RCC 7860 (cell line): ENCODE results near the gene LIPC.

Source experiments
- DNase-seq: peaks from one replicate; pipeline ENCODE4 v3.0.0-alpha.2; 2015; ENCODE audit warnings: low spot score
- FAIRE-seq: peaks from 2 replicates; lab custom pipeline; 2012; peaks lifted over from hg19 to GRCh38; lab: Jason Lieb, UNC

Gene LIPC

DNA sequence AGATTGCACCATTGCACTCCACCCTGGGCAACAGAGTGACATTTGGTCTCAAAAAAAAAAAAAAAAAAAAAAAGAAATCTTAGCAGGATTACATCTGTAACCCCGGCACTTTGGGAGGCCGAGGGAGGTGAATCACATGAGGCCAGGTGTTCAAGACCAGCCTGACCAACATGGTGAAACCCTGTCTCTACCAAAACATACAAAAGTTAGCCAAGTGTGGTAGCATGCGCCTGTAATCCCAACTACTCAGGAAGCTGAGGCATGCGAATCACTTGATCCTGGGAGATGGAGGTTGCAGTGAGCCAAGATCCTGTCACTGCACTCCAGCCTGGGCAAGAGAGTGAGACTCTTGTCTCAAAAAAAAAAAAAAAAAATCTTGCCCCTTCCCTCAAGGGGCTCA, 40.4 kb downstream of the LIPC start:
- no peak for FAIRE-seq
- DNase-seq: peak; percentile 52

DNA sequence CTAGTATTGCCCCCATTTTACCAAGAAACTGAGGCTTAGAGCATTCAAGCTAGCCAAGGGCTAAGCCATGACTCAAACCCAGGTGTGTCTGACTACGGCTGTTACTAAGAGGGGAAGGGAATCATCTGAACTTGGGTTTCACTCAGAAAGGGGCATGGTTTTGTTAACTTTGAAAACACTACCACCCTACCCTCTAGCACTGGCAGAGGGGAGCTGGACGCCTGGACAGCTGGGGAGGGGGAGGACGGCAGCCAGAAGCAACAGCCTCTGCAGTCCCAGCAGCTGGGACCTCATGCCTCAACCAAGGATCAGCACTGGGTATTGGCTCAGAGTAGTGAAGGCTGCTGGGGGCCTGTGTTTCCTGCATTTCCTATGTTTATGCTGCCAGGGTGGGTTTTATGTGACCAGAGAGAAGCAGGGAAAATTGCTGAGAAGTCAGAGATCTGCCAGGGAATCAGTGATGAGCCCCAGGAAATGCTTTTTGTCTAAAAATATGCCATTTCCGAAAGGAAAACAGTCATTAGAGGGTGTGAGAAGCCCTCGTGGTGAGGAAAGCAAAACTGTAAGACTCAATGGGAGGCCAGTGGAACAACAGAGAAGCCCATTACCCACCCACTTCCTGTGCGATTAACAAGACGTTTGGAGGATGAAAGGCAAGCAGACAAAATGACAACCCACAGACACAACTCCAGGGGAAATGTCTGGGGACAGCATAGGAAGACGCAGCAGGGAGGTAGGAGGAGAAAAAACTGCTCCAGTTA, 41.2 kb downstream of the LIPC start:
- FAIRE-seq (no peak), DNase-seq (peak; percentile 51)

DNA sequence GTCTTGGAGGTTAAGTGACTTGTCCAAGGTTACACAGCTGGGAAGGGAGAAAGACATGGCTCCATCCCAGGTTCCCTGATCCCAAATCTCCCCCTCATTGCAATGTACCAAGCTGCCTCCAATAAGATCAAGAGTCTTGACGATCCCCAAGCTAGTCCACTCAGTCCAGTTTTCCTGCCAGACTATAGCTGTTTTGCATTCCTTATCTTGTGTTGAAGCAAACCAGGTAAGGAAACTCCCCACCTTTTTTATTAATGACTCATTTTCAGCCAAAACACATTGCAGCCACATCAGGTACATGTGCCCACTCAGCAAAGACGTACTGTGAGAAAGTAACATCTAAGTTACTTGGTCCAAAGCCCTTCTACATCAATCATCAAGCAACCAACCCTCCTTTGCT, 41.9 kb downstream of the LIPC start:
- peak; percentile 88 for FAIRE-seq
- peak; percentile 89 for DNase-seq

DNA sequence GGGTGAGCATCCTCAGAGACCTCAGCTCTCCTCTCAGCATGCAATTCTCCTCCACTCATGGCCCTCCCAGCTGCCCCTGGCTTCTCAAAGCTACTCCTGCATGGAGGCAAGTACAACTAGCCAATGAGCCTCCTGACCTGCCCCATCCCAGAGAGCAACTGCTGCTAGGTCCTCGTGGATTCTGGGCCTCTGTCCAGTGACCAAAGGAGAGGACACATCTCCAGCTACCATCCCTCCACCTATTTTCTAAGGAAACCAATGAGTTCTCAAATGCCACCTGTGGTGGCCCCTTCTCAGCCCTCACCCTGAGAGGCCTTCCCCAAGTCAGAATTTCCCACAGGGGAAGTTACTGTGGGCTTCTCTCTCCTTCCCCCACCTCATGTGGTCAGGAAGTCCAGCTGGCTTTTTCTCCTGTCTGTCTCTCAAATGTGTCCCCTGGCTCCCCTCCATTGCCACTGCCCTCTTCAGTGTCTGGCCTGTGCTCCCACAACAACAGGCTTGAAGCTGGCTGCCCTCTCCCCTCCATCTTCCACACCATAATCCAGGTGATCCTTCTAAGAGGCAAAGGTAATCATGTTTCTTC, 43.0 kb downstream of the LIPC start:
- FAIRE-seq (no peak), DNase-seq (no peak)

DNA sequence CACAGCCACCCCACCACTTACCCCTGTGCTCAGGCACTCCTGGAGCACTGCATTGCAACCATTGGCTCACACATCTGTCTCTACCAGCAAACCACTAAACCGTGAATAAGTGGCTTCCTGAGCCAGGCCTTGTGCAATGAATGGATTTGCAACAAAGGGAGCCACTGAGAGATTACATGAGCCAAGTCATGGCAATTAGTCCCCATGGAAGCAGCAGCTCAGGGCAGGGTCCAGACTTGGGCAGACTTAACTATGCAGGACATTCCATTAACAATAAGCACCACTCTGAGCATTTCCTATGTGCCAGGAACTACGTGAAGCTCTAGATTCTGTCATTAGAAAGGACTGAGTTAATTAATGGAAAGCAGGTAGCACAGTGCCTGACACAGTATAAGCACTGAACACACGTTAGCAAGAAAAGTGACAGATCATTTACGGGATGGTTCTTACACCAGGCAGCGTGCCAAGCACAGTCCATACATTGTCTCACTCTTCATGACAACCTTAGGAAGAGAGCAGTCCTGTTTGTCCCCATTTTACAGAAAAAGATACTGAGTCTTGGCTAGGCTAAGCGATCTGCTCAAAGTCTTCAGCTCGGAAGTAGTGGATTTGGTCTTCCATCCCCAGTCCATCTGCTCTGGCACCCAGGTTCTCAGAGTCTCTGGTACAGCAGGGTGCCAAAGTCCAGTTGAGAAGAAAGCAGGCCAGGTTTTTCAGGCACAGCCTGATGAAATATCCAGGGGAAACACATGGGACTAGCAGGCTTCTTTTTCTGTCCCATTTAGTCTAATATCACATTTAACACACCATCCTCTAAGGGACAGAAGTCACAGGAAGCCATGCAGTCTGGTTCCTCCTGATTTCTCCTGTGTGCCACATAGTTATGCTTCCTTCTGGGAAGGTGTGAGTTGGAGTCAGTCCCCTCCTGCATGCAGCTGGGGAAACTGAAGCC, 44.1 kb downstream of the LIPC start:
- FAIRE-seq: peak; percentile 67
- DNase-seq: peak; percentile 76

GRCh38 chr15:58476525-58477162, 44.9 kb downstream of the LIPC start:
- DNase-seq (no peak), FAIRE-seq (no peak)

DNA sequence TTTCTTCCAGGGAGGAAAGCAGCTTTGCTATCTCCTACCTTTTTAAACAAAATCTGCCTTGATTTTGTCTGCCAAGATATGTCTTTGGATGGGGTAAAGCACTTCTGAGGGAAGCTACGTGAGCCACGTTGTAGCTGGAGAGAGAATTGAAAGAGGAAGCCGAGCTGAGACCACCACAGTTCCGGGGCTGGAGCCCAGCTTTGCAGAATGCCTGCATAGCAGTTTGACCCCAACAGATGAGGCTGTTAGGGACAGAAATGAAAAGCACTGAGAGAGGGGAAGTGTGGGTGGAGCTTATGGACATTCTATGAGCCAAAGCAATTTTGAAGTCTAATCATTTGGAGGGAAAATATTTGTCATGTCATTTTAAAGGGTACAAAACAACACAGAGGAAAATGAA, 45.4 kb downstream of the LIPC start:
- no peak for DNase-seq
- no peak for FAIRE-seq

DNA sequence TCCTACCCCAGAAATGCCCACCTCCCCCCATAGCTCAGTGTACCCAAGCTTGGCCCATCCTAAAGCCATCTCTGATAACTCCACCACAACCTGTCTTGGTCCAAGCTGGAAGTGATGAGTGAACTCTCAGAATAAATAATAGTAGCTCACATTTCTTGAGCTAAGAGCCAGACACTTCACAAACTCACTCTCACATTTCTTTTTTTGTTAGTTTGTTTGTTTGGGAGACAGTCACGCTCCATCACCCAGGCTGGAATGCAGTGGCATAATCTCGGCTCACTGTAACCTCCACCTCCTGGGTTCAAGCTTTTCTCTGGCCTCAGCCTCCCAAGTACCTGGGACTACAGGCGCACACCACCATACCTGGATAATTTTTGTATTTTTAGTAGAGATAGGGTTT, 46.2 kb downstream of the LIPC start:
- DNase-seq: no peak
- no peak for FAIRE-seq

GRCh38 chr15:58478579-58478978, 46.8 kb downstream of the LIPC start:
- DNase-seq (no peak), FAIRE-seq (no peak)

GRCh38 chr15:58479941-58480340, 48.1 kb downstream of the LIPC start:
- DNase-seq (peak; percentile 52), FAIRE-seq (peak; percentile 38)

DNA sequence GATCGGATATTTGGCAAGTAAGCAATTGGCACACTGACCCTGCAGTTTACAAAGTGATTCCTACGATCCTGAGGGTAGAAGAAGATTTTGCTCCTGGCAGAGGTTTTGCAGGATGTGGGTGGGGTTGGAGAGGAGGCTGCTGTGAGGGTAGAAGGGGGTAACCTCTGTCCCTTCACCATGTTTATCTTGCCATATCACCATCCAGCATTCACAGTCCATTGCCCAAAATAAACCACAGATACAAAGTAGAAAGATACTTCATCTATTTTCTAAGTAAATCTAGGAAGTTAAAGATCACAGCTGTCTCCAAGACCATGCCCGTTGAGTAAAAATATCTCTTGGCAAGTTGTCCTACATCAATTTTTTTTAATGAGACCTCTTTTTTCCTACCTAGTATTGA, 51.6 kb downstream of the LIPC start:
- DNase-seq (no peak), FAIRE-seq (no peak)

GRCh38 chr15:58484791-58485600, 53.2 kb downstream of the LIPC start:
- DNase-seq (no peak), FAIRE-seq (no peak)

GRCh38 chr15:58486062-58486461, 54.3 kb downstream of the LIPC start:
- DNase-seq: no peak
- FAIRE-seq: no peak

- DNase-seq (no peak), FAIRE-seq (no peak)
Measured at GRCh38 chr15:58486564-58486963, 54.8 kb downstream of the LIPC start.

DNA sequence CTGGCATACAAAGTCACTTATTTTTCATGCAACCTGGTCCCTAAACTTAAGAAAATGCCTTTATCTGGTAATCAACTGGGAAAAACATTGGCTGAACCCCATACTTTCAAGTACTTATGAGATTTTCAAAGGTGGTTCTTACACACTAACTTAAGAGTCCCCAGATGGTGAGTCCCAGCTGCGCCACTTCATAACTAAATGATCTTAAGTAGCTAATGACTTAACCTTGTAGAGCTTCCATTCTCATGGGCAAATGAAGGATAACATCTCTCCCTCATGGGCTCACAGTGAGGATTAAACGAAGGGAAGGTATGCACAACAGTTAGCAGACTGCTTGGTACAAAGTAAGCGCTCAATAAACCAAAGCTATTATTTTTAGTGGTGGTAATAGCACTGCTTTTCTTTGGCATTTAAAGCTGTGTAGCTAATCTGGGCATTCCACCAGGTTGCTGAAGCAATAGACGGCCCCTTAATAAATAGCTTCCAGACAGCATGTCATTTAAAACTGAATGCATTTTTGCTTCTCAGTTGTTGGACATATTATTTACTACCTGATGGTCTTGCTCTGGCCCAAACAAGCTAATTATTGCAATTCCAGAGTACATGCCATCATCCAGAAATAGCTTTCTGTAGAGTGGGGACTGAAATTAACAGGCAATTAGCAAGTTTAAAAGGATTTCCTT, 55.4 kb downstream of the LIPC start:
- no peak for DNase-seq
- FAIRE-seq: no peak

DNA sequence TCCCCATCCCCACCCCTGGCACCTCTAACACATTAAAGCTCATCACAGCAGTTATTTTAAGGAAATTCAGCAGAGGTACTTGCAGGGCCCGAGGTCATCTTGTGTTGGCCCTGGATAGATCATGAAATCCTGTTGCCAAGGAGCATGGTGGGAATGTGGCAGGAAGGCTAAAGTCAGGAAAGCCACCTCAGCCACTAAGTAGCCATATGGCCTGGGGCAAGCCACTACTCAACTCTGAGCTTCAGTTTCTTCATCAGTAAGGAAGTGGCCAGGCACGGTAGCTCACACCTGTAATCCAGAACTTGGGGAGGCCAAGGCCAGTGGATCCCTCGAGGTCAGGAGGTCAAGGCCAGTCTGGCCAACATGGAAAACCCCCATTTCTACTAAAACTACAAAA, 55.9 kb downstream of the LIPC start:
- FAIRE-seq: no peak
- DNase-seq: no peak

GRCh38 chr15:58489289-58490085, 57.7 kb downstream of the LIPC start:
- no peak for FAIRE-seq

GRCh38 chr15:58490086-58490887, 58.5 kb downstream of the LIPC start:
- FAIRE-seq: no peak

More at GRCh38 chr15:58489289-58490085, 57.7 kb downstream of the LIPC start:
- no peak for DNase-seq

More at GRCh38 chr15:58490086-58490887, 58.5 kb downstream of the LIPC start:
- no peak for DNase-seq
